ENCODE data around the gene DHRS4L2. TPM values are rescaled to one million over a fixed set of nuclear protein-coding genes. Genes with fewer than 3 reads are reported as not detected.

The DHRS4L2 gene
- total and polyA plus RNA-seq, 2 donors (not counting 3 experiments of a cell fraction or from before 2014, with no cell fraction given), result 18.2 to 18.5 TPM

- Histone ChIP-seq H3K4me1 (ENCODE audit: control insufficient read depth, extremely low read depth, insufficient read depth, low read length) (peaks cover 12% of the 10 kb centered on the region), H3K36me3 (ENCODE audit: control insufficient read depth in 2 of 2, extremely low read depth in 1 of 2, insufficient read depth in 2 of 2, low read length in 2 of 2) (no peaks in the 10 kb centered on the region), H3K9ac (replicated peaks; ENCODE audit: extremely low read depth, insufficient read depth, low read length) (peak overlapping the region; percentile 34), H3K27ac (ENCODE audit: insufficient read depth, low read depth, low read length) (no peak overlapping the region), H3K27me3 (ENCODE audit: control insufficient read depth in 2 of 2, insufficient read depth in 2 of 2, low read length in 2 of 2) (peaks cover 9 to 17% of the 10 kb centered on the region in 2 experiments), H3K79me2 (ENCODE audit: control insufficient read depth, insufficient read depth, low read length) (no peaks in the 10 kb centered on the region), H3K4me2 (ENCODE audit: insufficient read depth, low read length) (peak overlapping the region; percentile 72), H2AFZ (ENCODE audit: low read depth, low read length) (peak overlapping the region; percentile 61), H3K4me3 (replicated peaks in 1 of 3; ENCODE audit: insufficient read depth in 1 of 3, low read depth in 1 of 3, low read length in 3 of 3) (peak overlapping the region; percentile 49 to 59 (median 54)), H3K9me1 (replicated peaks; ENCODE audit: control insufficient read depth, extremely low read depth, insufficient read depth, low read length) (no peaks in the 10 kb centered on the region), H3K9me3 (replicated peaks; ENCODE audit: control insufficient read depth, insufficient read depth, low read length) (no peaks in the 10 kb centered on the region), H4K20me1 (replicated peaks; ENCODE audit: control insufficient read depth, extremely low read depth, insufficient read depth, low read length) (no peaks in the 10 kb centered on the region)
- FAIRE-seq, result no peak
- TF ChIP-seq FOS (IDR thresholded peaks at IDR 0.05; ENCODE audit: borderline replicate concordance, insufficient read depth, low read length) (no peak), MYC (IDR thresholded peaks at IDR 0.05; ENCODE audit: low read depth, low read length) (no peak), JUN (IDR thresholded peaks at IDR 0.05; ENCODE audit: borderline replicate concordance, insufficient read depth, insufficient read length, low read depth) (no peak), POLR2A (IDR thresholded peaks at IDR 0.05; ENCODE audit: low read depth, low read length) (no peak), POLR2AphosphoS5 (IDR thresholded peaks at IDR 0.05; ENCODE audit: insufficient read depth, low read depth, low read length) (no peak)
- CTCF ChIA-PET, result interaction anchor here (1.2 to 2.1 kb wide), 5 partner anchors 15 to 110 kb away, joined by 3 to 11 read pairs (median 6); partner anchors contain the start of gene IRF9
- intact Hi-C loops (cut with micrococcal nuclease), result no loop called here
- dilution Hi-C loops (cut with MboI; ENCODE audit: extremely low pct_ligation_motif_present, low sequenced_read_pairs), result no loop called here
- POLR2A ChIA-PET, result no interaction called here
- DNase-seq (ENCODE audit: low read depth, low spot score), result no peak
- no TSS peak for BruUV-seq (replicated peaks)
These were observed 62.6 kb downstream of the DHRS4L2 start for GRCh38 chr14:24051176-24051788.

- no peaks in the 10 kb centered on the region for H3K9me1 ChIP-seq (replicated peaks; ENCODE audit: control insufficient read depth, extremely low read depth, insufficient read depth, low read length)
- DNase-seq (ENCODE audit: low read depth, low spot score) (peak; percentile 57), FAIRE-seq (peak; percentile 54)
- ChIA-PET POLR2A (no interaction called here), CTCF (interaction anchor here (1.0 to 2.1 kb wide), 7 partner anchors 9 to 109 kb away, joined by 3 to 11 read pairs (median 5); partner anchors contain the start of gene IRF9)
- no peak within 1 kb of the TSS for H3K27ac ChIP-seq (ENCODE audit: insufficient read depth, low read depth, low read length)
- TF ChIP-seq, protein P1, sequence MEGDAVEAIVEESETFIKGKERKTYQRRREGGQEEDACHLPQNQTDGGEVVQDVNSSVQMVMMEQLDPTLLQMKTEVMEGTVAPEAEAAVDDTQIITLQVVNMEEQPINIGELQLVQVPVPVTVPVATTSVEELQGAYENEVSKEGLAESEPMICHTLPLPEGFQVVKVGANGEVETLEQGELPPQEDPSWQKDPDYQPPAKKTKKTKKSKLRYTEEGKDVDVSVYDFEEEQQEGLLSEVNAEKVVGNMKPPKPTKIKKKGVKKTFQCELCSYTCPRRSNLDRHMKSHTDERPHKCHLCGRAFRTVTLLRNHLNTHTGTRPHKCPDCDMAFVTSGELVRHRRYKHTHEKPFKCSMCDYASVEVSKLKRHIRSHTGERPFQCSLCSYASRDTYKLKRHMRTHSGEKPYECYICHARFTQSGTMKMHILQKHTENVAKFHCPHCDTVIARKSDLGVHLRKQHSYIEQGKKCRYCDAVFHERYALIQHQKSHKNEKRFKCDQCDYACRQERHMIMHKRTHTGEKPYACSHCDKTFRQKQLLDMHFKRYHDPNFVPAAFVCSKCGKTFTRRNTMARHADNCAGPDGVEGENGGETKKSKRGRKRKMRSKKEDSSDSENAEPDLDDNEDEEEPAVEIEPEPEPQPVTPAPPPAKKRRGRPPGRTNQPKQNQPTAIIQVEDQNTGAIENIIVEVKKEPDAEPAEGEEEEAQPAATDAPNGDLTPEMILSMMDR (IDR thresholded peaks at IDR 0.05; ENCODE audit: extremely low read depth in 1 of 2, insufficient read depth in 1 of 2, low read depth in 1 of 2, low read length in 2 of 2), result no peak
- no peak for TF ChIP-seq FOS (IDR thresholded peaks at IDR 0.05; ENCODE audit: borderline replicate concordance, insufficient read depth, low read length)
- no peak for TF ChIP-seq MYC (IDR thresholded peaks at IDR 0.05; ENCODE audit: low read depth, low read length)
- TF ChIP-seq POLR2AphosphoS5 (IDR thresholded peaks at IDR 0.05; ENCODE audit: insufficient read depth, low read depth, low read length), result no peak
- TF ChIP-seq GATA2 (IDR thresholded peaks at IDR 0.05; ENCODE audit: insufficient read depth, insufficient read length, low read depth, low read length), result no peak
- no peak for TF ChIP-seq POLR2A (IDR thresholded peaks at IDR 0.05; ENCODE audit: low read depth, low read length)
- TF ChIP-seq EZH2 (IDR thresholded peaks at IDR 0.05; ENCODE audit: borderline replicate concordance, low read depth, low read length, severe bottlenecking), result no peak
- TF ChIP-seq MAX (IDR thresholded peaks at IDR 0.05; ENCODE audit: insufficient read depth, insufficient read length), result no peak
- no peak for TF ChIP-seq JUN (IDR thresholded peaks at IDR 0.05; ENCODE audit: borderline replicate concordance, insufficient read depth, insufficient read length, low read depth)
- peak within 1 kb of the TSS; percentile 49 to 59 (median 54) for H3K4me3 ChIP-seq (replicated peaks in 1 of 3; ENCODE audit: insufficient read depth in 1 of 3, low read depth in 1 of 3, low read length in 3 of 3)
- peaks cover 6 to 17% of the 10 kb centered on the region in 2 experiments for H3K27me3 ChIP-seq (ENCODE audit: control insufficient read depth in 2 of 2, insufficient read depth in 2 of 2, low read length in 2 of 2)
- peak within 1 kb of the TSS; percentile 34 for H3K9ac ChIP-seq (replicated peaks; ENCODE audit: extremely low read depth, insufficient read depth, low read length)
- H2AFZ ChIP-seq (ENCODE audit: low read depth, low read length), result peak within 1 kb of the TSS; percentile 61
- intact Hi-C loops (cut with micrococcal nuclease) (no loop called here), dilution Hi-C loops (cut with MboI; ENCODE audit: extremely low pct_ligation_motif_present, low sequenced_read_pairs) (no loop called here)
- H3K9me3 ChIP-seq (replicated peaks; ENCODE audit: control insufficient read depth, insufficient read depth, low read length), result no peaks in the 10 kb centered on the region
- peak within 1 kb of the TSS; percentile 72 for H3K4me2 ChIP-seq (ENCODE audit: insufficient read depth, low read length)
- H3K79me2 ChIP-seq (ENCODE audit: control insufficient read depth, insufficient read depth, low read length), result no peaks in the 10 kb centered on the region
- H3K4me1 ChIP-seq (ENCODE audit: control insufficient read depth, extremely low read depth, insufficient read depth, low read length), result peaks cover 12% of the 10 kb centered on the region
- no peaks in the 10 kb centered on the region for H3K36me3 ChIP-seq (ENCODE audit: control insufficient read depth in 2 of 2, extremely low read depth in 1 of 2, insufficient read depth in 2 of 2, low read length in 2 of 2)
- no peaks in the 10 kb centered on the region for H4K20me1 ChIP-seq (replicated peaks; ENCODE audit: control insufficient read depth, extremely low read depth, insufficient read depth, low read length)
- no TSS peak for BruUV-seq (replicated peaks)
These were observed 63.3 kb downstream of the DHRS4L2 start, which contains the start of gene CARMIL3 for GRCh38 chr14:24051789-24052655. Gene CARMIL3, plus strand, starts transcription at chr14:24052009. Its CDS starts 145 bp downstream, at chr14:24052154.
